ENCODE data around the gene EEF1E1.

DNA sequence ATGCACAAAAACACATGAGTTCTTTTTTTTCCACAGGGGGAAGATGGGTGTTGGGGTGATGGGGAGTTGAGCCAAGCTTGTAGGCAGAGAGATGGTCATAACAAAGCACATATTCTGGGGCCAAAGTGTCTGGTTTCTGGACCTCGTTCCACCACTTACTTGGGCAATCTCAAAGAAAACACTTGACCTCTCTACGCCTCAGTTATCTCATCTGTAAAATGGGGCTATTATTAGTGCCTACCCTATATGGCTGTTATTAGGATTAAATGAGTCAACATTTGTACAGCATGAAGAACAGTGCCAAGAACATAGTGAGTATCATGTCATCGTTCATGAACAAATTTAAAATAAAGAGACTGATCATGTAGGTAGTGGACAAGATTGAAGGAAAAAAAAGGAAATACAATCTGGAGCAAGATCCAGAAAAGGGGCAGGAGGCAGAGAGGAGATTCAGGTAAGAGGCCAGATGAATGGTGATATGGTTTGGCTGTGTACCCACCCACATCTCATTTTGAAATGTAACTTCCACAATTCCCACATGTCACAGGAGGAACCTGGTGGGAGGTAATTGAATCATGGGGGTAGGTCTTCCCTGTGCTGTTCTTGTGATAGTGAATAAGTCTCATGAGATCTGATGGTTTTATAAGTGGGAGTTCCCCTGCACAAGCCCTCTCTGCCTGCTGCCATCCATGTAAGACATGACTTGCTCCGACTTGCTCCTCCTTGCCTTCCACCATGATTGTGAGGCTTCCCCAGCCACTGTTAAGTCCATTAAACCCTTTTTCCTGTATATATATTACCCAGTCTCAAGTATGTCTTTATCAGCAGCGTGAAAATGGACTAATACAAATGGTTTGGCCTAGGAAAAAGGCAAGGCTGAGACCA lies 14.2 kb downstream of the EEF1E1 start:
- TF ChIP-seq FOXM1 (IDR thresholded peaks at IDR 0.05; ENCODE audit: borderline replicate concordance) = no peak
- TF ChIP-seq ARNT (IDR thresholded peaks at IDR 0.05) = no peak
- no peak for TF ChIP-seq FOXA1 (IDR thresholded peaks at IDR 0.05)
- no peak for TF ChIP-seq HDGF (IDR thresholded peaks at IDR 0.05; ENCODE audit: borderline replicate concordance)
- TF ChIP-seq CTBP1 (IDR thresholded peaks at IDR 0.05; ENCODE audit: borderline replicate concordance) = no peak
